GM19372 (cell line): ENCODE results near the gene PPP1R1C.
A peak's percentile ranks its signal among the peaks of the same experiment; 100 is the strongest.

Experiments
- ATAC-seq: cut with Tn5 transposase; IDR thresholded peaks from one replicate; pipeline ENCODE4 v1.9.1; 2021; ENCODE audit warnings: mild to moderate bottlenecking, low read depth, moderate library complexity; ENCODE audit not compliant: unreplicated experiment

The PPP1R1C gene

DNA sequence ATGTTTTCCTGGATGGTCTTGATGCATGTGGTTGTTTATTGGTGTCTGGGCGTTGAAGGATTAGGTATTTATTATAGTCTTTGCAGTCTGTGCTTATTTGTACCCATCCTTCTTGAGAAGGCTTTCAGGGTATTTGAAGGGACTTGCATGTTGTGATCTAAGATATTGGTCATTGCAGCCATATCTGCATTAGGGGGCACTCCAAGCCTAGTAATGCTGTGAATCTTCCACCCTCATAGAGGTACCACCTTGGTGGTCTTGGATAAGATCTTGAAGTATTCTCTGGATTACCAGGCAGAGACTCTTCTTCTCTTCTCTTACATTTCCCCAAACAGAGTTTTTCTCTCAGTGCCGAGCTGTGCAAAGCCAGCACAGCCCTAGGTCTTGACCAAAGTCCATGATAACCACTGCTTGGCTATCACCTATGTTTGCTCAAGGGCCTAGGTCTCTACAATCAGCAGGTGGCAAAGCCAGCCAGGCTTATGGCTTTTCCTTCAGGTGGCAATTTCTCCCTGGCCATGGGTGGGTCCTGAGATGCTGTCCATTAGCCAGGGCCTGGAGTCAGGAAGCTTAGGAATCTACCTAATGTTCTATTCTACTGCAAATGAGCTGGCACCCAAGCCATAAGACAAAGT, 15.4 kb upstream of the PPP1R1C start:
- no peak for ATAC-seq

DNA sequence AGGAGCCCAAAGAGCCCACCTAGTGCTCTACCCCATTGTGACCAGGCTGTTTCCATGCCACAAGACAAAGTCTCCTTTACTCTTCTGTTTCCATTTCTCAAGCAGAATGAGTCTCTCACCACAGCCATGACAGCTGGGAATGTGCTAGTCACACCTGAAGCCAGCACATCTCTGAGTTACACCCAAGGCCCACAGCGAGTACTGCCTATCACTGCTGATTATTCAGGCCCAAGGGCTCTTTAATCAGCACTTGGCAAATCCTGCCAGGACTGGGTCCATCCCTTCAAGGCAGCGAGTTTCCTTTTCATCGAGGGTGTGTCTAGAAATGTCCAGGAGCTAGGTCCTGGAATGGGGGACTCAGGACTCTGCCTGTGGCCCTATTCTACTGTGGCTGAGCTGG, 14.6 kb upstream of the PPP1R1C start:
- ATAC-seq: no peak

DNA sequence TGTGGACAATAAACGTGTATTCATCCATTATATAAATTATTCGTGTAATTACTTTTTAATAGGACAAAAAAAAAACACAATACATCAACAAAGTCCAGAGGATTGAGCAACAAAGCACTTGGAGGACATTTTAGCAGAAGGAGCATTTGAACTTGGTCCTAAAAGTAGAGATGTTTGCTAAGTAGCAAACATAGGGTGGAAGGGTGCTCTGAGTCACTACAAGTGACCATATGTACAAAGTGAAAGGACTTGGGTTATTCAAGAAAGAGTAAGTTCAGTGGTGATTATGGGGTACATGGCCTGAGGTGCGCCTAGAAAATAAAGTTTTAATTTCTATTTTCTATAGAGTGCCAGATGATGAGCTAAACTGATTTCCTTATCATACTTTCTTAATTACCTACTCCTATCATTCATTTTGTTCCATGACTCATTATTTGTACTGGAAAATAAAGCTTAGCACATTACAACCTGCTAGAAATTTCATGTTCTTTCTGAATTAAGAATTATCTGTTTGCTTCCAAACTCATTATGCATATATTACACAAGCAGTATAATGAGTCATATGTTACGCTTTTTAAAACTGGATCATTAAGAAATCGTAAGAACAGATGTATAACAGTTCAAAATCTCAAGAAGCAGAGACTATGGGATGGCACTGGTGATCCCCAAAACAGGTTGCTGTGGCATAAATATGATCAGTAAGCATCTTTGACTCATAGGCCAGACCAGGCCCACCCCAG, 13.1 kb upstream of the PPP1R1C start:
- no peak for ATAC-seq

DNA sequence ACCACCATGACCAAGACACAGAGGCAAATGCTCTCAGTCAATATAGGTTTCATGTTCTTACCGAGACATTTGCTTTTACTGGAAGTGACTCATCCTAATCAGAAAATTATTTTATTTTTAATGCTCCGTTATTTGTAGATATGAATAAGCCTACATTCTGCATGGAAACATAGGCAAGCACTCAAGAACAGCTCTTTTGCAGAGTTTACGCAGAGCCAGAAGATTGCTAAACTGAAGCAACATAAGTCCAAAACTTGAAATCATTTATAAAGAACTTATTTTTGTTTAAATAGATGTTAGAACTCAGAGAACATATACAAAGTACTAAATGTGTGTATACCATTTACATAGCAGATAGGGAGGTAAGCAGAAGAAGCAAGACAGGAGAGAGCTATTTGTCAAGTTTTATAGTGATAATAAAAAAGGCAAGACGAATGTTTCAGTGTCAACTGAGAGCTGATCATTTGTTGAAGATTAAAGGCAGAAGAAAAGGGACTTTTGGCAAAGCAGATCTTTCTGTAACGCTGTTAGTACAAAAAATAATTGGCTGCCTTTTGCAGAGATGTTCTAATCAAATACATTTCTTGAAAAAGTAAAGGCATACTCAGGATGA, 12.4 kb upstream of the PPP1R1C start:
- ATAC-seq: no peak

DNA sequence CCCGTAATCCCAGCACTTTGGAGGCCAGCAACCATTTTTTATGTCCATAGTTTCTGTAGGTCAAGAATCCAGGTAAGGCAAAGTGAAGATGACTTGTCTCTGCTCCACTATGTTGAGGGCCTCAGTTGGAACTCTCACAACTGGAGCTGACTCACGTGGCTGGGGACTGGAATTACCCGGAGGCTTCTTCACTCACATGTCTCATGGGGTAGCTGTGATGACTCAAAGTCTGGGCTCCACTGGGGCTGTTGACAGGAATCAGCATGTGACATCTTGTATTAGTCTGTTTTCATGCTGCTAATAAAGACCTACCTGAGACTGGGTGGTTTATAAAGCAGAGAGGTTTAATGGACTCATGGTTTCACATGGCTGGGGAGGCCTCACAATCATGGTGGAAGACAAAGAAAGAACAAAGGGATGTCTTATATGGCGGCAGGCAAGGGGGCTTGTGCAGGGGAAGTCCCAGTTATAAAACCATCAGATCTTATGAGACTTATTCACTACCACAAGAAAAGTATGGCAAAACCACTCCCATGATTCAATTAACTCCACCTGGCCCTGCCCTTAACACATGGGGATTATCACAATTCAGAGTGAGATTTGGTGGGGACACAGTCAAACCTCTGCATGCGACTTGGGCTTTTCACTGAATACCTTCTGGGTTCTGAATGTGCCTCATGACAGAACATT, 7.8 kb upstream of the PPP1R1C start:
- no peak for ATAC-seq

DNA sequence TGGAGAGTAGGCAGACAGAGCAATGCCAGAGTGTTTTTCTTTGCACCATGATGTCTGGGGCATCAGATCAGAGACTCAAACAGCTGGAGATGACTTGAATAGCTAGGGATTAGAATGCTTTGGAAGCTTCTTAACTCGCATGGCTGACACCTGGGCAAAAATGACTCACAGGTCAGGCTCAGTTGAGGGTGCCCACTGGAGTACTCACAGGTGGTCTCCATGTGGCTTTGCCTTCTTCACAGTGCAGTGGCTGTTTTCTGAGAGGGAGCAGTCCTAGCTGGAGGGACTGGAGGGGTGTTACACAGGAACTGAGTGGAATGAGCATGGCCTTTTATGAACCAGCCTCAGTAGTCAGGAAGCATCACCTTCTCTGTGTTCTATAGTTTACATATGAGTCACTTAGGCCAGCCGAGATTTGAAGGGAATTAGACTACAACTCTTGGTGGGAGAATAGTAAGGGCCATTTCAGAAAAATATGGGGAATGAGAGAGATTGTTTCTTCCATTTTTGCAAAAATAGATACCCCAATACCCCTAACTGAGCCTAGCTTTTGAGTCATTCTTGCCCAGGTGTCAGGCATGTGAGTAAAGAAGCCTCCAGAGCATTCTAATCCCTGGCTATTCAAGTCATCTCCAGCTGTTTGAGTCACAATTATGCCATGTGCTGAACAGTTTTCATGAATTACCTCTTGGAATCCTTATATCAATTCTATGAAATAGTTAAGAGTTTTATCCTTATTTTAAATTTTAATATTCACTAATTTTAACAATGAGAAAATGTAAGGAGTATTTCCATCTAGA, 7.1 kb upstream of the PPP1R1C start:
- ATAC-seq: no peak

DNA sequence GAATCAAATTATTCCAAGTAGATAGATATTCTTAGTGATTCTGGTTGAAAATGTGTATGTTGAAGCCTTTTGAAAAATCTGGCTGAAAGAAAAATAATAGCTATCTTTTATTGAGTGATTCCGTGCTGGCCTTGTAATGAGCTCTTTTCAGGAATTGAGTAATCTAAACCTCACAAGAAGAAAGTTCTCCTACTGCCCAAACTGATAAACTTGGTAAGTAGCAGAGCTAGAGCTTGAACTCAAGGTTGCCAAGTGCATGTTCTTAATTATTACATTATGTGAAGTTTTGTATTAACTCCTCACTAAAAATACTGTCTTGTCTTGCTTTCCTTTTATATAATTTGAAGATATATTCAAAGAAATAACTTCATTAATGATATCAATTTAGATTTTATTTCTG, 1.6 kb upstream of the PPP1R1C start:
- no peak for ATAC-seq

DNA sequence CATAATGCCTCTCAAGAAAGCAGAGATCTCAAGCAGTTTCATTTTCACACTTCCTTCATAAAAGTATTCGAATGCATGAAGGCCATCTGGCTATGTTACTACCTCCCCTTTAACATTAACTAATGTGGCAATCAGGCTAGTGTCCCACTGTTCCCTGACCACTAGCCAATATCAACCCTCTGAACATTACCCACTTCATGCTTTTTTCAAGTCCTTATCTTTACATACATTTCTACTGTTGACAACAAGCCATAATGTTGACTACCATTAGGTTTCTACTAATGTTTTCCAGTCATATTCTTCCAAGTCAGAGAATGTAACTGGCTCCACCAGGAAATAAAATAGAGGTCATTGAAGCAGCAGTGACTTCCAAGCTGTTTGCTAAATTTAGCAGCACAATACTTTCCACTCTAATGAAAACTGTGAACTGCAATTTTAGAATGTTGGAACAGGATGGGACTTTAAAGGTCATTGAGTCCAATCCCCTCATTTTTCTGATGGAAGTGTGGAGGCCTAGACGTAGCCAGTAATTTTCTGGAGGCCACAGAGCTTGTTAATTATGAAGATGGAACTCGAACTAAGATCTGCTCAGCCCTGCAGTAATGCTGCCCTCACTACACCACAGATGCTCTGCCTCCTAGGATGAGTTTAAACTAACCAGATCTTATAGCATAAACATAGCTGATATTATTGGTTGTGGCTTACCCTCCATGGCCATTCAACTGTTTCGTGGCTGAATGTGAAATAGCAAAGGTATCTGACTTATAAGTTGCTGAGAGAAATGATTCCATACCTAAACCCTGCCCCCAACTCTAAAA, 630 bp upstream of the PPP1R1C start:
- ATAC-seq: no peak

DNA sequence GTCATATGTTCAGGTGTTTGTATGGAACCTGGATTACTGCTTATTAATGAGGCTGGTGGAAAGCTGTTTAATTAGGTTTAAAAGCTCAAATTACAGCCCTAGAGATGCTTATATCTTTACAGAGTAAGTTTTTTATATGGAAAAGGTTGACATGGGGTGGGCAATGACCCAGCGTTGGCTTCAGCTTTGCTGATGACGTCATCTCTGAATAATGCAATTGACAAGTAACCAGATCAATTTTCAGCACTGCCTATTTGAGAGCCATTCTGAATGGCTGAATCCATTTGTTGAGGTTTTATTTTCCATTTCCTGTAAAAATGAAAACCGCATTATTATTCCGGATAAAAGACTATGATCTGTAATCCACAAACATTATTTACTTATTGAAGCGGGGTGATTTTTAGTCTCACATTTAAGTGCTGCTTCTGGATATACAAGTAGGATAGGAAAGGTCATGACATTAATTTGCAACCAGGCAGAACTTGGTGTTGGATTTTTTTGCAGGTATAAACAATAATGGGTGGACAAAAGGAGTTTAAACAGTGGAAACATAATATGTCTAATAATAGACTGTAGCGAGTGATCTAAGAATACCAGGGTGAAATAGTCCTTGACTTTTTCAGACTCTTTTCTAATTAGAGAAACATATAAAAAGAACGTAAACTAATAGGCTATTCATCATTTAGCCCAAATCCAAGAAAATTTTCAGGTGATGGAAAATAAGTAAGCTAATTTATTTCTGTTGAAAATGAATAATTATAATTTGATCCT, 2.7 kb downstream of the PPP1R1C start:
- ATAC-seq: no peak

DNA sequence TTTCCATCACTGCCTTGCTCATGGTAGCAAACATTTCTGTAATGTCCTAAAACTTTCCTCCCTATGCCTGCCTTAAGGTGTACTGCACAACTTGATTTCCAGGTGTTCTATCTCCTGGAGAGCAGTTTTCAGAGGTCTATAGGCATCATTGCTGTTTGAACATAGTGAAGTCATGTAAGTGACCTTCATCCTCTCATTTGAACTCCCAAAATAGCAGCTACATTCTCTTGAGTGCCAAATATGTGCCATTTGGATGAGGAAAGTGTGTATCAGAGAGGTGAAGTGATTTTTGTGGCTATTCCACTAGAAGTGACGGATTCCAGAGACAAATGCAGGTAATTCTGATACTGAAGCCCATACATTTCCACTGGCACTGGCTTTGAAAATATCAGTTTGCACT, 3.4 kb downstream of the PPP1R1C start:
- no peak for ATAC-seq

DNA sequence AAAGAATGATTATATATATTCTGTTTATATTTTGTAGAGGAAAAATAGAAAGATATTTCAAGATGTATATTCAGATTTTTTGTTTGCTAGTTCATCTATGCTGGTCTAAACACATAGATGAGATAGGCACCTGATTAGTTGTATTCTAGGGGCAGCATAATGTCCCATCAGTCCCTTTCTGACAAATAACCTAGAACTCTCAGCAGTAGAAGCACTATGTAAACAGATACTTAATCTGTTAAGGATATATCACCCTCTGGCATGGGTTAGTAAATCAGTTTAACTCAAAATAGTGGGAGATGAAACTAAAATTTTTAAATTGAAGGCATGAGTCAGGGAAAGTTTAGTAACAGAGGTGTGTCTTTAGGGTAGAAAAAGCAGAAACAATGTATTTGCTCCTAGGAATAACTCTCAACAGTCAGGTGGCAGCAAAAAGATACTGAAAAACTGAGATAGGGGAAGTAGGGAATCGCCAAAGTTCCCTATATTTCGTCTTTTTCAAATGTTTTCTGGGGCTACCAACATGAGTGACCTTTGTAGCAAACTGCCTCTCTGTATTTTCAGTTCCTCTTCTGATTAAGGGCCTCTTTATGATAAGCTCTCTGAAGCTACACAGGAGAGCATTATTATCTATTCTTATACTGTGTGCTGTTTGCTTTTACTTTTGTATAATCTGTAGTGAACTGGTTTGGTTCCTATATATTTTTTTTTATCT, 5.7 kb downstream of the PPP1R1C start:
- peak; percentile 93 for ATAC-seq

DNA sequence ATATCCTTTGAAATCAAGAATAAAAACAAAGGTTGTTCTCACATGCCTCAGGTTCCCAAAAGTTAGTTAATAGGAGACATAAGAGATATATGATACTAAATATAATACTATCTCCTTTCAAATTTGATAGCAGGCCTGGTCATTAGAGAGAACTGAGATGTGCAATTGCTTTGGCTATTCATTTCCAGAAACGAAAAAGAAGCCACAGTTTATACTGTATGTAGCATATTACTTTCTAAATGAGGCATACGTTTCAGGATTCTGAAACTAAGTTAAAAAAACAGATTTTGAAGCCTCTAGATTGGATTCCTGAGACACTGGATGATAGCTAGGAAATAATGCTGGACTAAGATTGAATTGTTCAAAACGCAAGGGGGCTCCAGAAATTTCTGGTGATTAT, 7.1 kb downstream of the PPP1R1C start:
- peak; percentile 79 for ATAC-seq

DNA sequence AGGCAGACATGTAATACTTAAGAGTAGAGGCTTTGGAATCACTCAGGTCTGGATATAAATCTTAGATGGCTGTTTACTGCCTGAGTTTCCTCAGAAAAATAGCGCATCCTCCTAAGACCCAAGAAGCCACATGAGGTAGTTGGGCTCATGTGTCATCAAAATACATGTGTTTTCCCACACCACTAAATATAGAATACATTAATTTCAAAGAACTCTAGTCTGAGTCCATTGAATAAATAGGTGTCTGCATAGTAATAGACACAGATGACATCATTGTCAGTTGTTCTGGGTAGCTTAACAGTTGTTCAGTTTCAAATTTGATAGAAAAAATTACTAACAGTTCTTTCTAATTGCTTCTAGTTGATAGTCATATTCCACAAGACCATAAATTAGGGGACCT, 9.6 kb downstream of the PPP1R1C start:
- no peak for ATAC-seq

DNA sequence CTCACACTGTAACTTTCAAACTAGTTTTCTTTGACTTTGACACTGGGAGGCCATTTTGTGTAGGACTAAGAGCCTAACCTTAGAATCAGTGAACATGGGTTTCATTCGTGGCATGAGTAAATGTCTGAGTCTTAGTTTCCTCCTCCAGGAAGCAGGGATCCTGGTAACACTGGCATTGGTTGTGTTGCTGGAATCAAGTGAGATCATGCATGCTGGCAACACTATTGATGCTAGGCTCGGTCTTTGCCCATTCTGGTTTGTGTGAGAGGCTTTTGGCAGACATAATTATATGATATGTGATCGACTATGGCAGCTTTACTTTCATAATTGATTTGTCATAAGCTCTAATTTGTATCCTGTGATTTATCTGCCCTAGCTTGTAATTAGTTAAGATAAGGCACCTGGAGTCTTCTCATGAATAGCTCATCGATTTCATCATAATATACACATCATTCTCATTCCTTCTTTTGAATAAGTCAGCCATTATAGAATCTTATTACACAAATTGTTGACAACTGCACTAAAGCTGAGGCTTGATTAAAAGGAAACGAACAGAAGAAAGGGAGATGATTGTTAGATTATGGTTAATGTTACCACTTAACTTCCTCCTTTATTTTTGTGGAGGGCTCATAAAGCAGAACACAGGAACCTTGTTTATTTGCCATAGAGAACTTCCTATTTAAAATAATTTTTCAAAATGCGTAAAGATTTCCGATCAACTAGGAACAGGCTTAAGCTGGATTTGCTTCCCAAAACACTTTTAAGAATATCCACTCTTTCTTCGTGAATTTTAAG, 12.6 kb downstream of the PPP1R1C start:
- no peak for ATAC-seq

DNA sequence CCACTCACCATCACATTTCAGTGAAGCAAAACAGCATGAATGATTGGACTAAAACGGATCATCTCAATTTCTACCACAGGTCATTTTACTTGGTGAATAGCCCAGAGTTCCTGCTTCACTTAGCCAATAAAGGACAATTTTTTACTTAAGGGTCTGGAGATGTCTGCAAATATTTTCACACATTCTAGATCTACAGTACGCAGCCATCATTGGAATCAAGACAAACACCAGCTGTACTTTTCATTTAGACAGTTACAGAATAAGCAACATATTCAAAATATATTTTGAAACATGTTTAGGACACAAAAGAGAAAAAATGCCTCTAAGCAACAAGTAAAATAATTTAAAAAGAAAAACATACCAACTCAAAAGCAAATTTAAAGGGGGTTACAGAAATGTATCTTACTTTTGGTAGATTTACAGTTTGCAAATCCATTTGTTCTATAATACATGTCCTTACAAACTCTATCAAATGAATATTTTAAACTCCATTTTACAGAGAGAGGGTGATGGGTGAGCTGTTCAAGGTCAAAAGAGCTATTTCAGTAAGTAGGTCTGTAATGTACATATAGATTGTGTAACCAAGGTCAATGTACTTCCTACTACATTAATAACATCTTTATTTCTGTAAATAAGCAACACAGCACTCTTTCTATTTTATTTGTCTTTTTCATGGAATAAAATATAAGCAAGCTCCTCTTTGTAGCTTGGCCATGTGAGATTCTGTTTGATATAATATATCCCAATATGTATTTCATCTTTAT, 13.4 kb downstream of the PPP1R1C start:
- ATAC-seq: no peak

DNA sequence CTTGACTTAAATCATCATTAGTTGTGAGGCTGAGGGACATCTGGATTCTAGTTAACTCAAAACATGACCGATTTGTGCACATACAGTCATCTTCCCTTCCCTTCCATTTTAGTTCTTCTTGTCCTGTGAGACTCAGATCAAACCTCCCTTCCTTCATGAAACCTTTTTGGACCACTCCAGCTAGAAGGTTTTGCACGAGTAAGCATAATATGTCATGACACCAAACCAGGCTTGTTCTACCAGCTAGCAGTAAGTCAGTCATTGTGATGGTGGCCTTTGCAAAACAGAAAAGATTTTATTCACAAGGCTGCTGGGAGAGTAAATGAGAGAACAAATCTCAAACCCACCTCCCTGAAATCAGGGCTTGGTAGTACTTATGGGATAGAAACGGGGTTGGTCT, 14.3 kb downstream of the PPP1R1C start:
- ATAC-seq: no peak

DNA sequence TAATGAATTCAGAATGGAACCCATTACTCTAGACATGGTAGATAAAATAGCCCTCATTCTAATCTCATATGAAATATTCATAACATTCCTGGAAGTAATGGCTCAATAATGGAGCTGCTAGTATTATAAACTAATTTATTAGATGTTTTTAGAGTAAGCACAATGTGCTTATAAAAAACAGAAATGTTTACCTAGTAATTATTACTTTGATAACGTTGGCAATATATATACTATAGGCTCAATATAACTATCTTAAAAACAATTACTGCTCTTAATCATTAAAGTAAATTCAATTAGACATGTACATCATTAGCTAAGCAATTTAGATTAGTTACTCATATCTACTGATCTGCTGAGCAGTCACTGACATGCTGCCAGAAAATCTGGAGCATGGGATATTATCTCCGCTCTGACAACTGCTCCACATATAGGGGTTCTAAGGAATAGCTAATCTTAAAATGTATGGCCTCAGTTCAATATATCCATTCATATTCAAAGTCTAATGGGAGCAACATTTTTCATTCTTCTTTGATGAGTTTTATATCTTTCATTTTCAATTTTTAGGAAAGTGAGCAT, 19.4 kb downstream of the PPP1R1C start:
- no peak for ATAC-seq
